VCaP (cell line): ENCODE data around the gene OR52B2.
"Not testable (repeated sequence)": the region's sequence is repeated elsewhere in the genome, so short reads cannot be mapped to it uniquely, and the experiment has no call there.

Experiments used
- H3K27ac ChIP-seq: fragments of 450-650 bp; 2 replicates; pipeline ENCODE4 v1.5.1; 2017
- TF ChIP-seq, protein P1 (sequence below): fragments of 450-650 bp; conservative IDR thresholded peaks from 2 replicates; pipeline ENCODE4 v1.5.1; 2017; ENCODE audit warnings: mild to moderate bottlenecking, moderate library complexity

The OR52B2 gene

DNA sequence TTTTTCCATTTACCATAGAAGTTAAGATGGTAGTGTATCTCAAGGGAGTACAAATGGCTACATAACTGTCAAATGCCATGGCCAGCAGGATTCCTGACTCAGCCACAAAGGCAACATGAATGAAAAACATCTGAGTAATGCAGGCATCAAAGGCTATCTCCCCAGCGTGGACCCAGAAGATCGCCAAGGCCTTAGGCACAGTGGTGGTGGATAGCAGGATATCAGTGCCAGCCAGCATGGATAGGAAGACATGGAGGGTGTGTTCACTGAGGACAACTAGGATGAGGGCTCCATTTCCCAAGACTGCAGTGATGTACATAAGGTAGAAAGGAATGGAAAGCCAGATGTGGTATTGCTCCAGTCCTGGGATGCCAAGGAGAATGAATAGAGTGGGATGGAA lies 18.0 kb downstream of the OR52B2 start:
- TF ChIP-seq, protein P1, sequence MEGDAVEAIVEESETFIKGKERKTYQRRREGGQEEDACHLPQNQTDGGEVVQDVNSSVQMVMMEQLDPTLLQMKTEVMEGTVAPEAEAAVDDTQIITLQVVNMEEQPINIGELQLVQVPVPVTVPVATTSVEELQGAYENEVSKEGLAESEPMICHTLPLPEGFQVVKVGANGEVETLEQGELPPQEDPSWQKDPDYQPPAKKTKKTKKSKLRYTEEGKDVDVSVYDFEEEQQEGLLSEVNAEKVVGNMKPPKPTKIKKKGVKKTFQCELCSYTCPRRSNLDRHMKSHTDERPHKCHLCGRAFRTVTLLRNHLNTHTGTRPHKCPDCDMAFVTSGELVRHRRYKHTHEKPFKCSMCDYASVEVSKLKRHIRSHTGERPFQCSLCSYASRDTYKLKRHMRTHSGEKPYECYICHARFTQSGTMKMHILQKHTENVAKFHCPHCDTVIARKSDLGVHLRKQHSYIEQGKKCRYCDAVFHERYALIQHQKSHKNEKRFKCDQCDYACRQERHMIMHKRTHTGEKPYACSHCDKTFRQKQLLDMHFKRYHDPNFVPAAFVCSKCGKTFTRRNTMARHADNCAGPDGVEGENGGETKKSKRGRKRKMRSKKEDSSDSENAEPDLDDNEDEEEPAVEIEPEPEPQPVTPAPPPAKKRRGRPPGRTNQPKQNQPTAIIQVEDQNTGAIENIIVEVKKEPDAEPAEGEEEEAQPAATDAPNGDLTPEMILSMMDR = no peak
- H3K27ac ChIP-seq = no peak overlapping the region

DNA sequence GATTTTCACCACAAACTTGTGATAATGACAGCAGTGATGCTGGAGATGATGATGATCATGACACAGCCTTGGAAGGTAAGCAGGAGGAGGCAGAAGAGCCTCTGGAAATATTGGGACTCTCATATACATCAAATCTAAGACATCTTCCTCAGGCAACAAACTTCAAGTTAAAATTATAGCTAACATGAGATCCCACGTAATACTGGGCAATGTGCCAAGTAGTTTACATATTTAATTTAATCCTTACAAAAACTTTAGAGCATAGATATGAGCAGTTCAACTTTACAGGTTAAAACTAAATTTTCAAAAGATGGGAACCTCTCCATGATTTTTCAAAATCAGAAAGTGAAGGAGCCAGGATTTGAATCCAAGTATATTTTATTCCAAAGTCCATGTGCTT lies 19.0 kb downstream of the OR52B2 start:
- H3K27ac ChIP-seq = no peak overlapping the region
- TF ChIP-seq, protein P1 = no peak

DNA sequence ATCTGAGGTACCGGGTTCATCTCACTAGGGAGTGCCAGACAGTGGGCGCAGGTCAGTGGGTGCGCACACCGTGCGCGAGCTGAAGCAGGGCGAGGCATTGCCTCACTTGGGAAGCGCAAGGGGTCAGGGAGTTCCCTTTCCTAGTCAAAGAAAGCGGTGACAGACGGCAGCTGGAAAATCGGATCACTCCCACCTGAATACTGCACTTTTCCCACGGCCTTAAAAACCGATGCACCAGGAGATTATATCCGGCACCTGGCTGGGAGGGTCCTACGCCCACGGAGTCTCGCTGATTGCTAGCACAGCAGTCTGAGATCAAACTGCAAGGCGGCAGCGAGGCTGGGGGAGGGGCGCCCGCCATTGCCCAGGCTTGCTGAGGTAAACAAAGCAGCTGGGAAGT lies 26.4 kb downstream of the OR52B2 start:
- H3K27ac ChIP-seq = not testable (repeated sequence)

DNA sequence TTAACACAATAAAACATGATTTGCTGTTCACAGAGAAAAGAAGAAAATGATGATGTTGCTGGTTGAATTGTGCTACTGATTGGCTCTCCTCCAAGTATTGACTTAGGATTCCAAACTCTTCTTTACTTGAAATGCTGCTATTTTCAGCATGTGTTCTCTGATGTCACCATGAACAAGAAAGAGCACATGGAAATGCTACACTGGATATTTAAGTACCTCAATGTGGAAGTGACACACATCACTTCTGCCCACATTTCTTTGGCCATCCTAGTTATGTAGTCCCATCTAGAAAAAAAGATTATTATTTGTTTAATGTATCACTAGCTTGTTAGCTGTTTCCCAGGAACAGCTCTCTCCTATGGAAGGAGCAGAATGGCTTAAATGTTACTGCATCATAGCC lies 27.2 kb downstream of the OR52B2 start:
- TF ChIP-seq, protein P1 = no peak
- H3K27ac ChIP-seq = no peak overlapping the region

DNA sequence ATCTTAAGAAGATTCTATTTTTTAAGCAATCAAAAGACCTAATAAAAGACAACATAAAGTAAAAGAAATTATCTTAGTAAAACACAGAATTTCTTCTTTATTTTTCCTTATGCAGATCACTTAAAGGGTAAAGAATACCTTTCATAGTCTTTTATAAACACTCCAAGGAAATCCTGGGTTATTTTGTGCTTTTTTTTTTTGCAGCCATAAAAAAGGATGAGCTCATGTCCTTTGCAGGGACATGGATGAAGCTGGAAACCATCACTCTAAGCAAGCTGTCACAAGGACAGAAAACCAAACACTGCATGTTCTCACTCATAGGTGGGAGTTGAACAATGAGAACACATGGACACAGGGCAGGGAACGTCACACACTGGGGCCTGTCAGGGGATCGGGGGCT lies 34.2 kb downstream of the OR52B2 start:
- H3K27ac ChIP-seq = not testable (repeated sequence)

DNA sequence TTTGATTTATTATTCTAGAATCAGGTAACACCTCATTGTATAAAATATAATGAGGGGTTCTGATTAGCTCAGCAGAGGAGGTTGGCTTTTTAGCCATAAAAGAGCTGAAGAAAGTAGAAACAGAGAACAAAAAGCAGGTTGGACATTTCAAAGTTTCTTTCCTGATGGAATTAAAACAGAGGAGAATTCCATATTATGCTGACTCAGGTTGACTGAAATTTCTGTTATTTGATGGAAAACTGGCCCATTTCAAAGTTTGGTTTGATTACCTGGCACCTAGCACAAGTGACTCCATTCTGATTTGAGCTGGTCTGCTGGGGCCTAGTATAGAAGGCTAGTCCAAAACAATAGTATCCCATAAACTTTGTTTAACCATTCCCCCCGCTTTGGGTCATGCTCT lies 37.7 kb downstream of the OR52B2 start:
- TF ChIP-seq, protein P1 = no peak
- H3K27ac ChIP-seq = no peak overlapping the region

DNA sequence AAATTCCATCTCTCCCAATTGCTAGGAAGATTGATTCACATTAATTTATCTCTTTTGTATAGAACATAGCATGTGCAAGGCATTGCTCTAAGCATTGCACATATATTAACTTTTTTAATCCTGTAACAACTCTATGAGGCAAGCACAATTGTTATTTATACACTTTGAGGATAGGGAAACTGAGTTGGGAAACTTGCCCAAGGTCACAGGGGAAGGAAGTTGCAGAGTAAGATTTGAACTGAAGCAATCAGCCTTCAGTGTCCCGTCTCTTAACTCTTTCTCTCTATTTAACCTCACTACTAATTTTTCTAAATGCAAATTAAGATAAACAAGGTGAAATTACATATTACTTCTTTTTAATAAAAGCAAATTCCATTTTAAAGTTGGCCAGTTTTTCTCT lies 40.5 kb downstream of the OR52B2 start:
- no peak overlapping the region for H3K27ac ChIP-seq
- TF ChIP-seq, protein P1 = no peak

DNA sequence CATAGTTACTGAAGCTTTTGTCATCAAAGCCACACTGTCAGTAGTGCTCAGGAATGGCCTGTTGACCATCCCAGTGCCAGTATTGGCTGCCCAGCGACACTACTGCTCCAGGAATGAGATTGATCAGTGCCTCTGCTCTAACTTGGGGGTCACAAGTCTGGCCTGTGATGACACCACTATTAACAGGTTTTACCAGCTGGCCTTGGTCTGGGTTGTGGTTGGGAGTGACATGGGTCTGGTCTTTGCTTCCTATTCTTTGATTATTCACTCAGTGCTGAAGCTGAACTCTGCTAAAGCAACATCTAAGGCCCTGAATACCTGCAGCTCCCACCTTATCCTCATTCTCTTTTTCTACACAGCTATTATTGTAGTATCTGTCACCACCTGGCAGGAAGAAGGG lies 41.1 kb downstream of the OR52B2 start:
- TF ChIP-seq, protein P1 = no peak
- H3K27ac ChIP-seq = no peak overlapping the region

DNA sequence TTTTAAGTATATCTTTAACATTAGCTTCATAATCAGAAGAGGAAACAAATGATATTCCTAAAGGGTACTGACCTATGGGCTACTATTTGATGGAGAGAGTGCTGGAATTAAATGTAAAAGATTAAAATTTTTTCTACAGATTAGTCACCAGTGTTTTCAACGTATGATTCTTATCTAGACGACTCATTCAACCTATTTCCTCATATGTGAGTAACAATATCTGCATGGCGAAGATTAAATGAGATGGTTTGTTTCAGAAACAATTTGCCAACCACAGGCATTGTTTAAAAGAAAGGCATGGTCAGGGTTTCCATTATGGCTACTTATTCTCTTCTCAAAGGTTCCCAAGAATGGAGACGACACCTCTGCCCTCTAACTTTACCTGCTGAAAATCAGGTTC lies 42.2 kb downstream of the OR52B2 start:
- TF ChIP-seq, protein P1 = no peak
- no peak overlapping the region for H3K27ac ChIP-seq
